ENCODE results near the gene TULP3. TPM values are rescaled to one million over a fixed set of nuclear protein-coding genes. Genes with fewer than 3 reads are reported as not detected.
"Not testable (repeated sequence)": the region's sequence is repeated elsewhere in the genome, so short reads cannot be mapped to it uniquely, and the experiment has no call there.

The TULP3 gene
- polyA plus RNA-seq (2013, experiment 1 of 2; ENCODE audit: insufficient read length), result 36.3 TPM
- 28.9 TPM for polyA plus RNA-seq (2013, experiment 2 of 2; ENCODE audit: insufficient read length)

GRCh38 chr12:2890388-2891239, at the start of gene TULP3:
Gene TULP3 (plus strand): TSS chr12:2890891. CDS start chr12:2890948, 57 bp downstream.
- peak; percentile 98 for DNase-seq

GRCh38 chr12:2841056-2841650, 49.5 kb upstream of the TULP3 start:
- no peak for DNase-seq

GRCh38 chr12:2842948-2843347, 47.7 kb upstream of the TULP3 start:
- no peak for DNase-seq

- peak; percentile 58 for DNase-seq
Observed at GRCh38 chr12:2844786-2845185, 45.9 kb upstream of the TULP3 start.

GRCh38 chr12:2845280-2845679, 45.4 kb upstream of the TULP3 start:
- DNase-seq, result peak; percentile 82

- DNase-seq, result peak; percentile 58
Observed at GRCh38 chr12:2851931-2852330, 38.8 kb upstream of the TULP3 start.

GRCh38 chr12:2853626-2854025, 37.1 kb upstream of the TULP3 start:
- peak; percentile 80 for DNase-seq

- no peak for DNase-seq
Observed at GRCh38 chr12:2854669-2855453, 35.8 kb upstream of the TULP3 start.

- DNase-seq, result no peak
Observed at GRCh38 chr12:2855546-2855945, 35.1 kb upstream of the TULP3 start.

GRCh38 chr12:2856051-2856450, 34.6 kb upstream of the TULP3 start:
- no peak for DNase-seq

GRCh38 chr12:2857021-2857431, 33.7 kb upstream of the TULP3 start, which contains the start of gene TEX52:
Gene TEX52 (minus strand): TSS chr12:2857039. CDS start chr12:2857026, 13 bp downstream.
- DNase-seq, result no peak

- no peak for DNase-seq
Observed at GRCh38 chr12:2857576-2857975, 33.1 kb upstream of the TULP3 start.

- DNase-seq, result no peak
Observed at GRCh38 chr12:2858334-2858733, 32.4 kb upstream of the TULP3 start.

- DNase-seq, result no peak
Observed at GRCh38 chr12:2858944-2859421, 31.7 kb upstream of the TULP3 start.

GRCh38 chr12:2860170-2860569, 30.5 kb upstream of the TULP3 start:
- no peak for DNase-seq

GRCh38 chr12:2862876-2863275, 27.8 kb upstream of the TULP3 start:
- no peak for DNase-seq

- not testable (repeated sequence) for DNase-seq
Observed at GRCh38 chr12:2863402-2863801, 27.3 kb upstream of the TULP3 start.

GRCh38 chr12:2864198-2864597, 26.5 kb upstream of the TULP3 start:
- no peak for DNase-seq

- peak; percentile 31 for DNase-seq
Observed at GRCh38 chr12:2868986-2869632, 21.6 kb upstream of the TULP3 start.

- peak; percentile 30 for DNase-seq
Observed at GRCh38 chr12:2876431-2877046, 14.2 kb upstream of the TULP3 start.

- peak; percentile 86 for DNase-seq
Observed at GRCh38 chr12:2877047-2877952, 13.4 kb upstream of the TULP3 start, which contains the start of the genes FOXM1 and RHNO1. Gene FOXM1 (minus strand): TSS chr12:2877174. CDS start chr12:2874478, 2,696 bp downstream. Gene RHNO1 (plus strand): TSS chr12:2877223. CDS start chr12:2885367, 8,144 bp downstream.
